ENCODE results near the gene RFX1.

DNA sequence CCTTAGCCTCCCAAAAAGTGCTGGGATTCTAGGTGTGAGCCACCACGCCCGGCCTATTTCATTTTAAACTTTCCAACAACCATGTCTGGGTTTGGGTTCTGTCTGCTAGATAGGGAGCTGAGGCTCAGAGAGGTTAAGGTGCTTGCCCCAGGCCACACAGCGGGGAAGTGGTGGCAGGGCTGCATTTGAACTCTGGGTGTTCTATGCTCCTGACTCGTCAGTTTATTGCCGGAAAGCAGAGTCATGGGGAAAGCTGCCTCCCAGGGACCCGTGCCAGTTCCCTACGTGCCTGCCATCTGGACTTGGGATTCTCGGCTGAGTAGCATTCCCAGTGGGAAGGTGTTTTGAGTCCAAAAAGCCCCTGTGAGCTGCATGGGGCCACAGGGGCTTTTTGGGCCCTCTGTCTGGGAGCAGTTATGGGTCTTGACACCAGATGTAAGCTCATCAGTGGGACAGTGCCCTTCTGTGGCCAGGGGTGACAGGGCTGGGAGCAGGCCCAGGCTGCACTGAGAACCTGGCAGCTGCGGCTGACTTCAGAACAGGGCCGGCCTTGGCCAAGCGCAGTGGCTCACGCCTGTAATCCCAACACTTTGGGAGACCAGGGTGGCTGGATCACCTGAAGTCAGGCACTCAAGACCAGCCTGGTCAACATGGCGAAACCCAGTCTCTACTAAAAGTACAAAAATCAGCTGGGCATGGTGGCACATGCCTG, 10.9 kb downstream of the RFX1 start:
- TF ChIP-seq, protein P1, sequence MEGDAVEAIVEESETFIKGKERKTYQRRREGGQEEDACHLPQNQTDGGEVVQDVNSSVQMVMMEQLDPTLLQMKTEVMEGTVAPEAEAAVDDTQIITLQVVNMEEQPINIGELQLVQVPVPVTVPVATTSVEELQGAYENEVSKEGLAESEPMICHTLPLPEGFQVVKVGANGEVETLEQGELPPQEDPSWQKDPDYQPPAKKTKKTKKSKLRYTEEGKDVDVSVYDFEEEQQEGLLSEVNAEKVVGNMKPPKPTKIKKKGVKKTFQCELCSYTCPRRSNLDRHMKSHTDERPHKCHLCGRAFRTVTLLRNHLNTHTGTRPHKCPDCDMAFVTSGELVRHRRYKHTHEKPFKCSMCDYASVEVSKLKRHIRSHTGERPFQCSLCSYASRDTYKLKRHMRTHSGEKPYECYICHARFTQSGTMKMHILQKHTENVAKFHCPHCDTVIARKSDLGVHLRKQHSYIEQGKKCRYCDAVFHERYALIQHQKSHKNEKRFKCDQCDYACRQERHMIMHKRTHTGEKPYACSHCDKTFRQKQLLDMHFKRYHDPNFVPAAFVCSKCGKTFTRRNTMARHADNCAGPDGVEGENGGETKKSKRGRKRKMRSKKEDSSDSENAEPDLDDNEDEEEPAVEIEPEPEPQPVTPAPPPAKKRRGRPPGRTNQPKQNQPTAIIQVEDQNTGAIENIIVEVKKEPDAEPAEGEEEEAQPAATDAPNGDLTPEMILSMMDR (IDR thresholded peaks at IDR 0.05; ENCODE audit: low read depth, low read length): no peak
- no peak for TF ChIP-seq POLR2A (IDR thresholded peaks at IDR 0.05; ENCODE audit: extremely low read depth, insufficient read length)
- TF ChIP-seq MYC (IDR thresholded peaks at IDR 0.05; ENCODE audit: low read depth, low read length): no peak
- TF ChIP-seq, protein P2, sequence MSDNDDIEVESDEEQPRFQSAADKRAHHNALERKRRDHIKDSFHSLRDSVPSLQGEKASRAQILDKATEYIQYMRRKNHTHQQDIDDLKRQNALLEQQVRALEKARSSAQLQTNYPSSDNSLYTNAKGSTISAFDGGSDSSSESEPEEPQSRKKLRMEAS (IDR thresholded peaks at IDR 0.05; ENCODE audit: low read depth, low read length): no peak

Measured in NB4 (cell line).